WTC11 (cell line): Measurements from ENCODE around the gene ADK. TPM values are rescaled to one million over a fixed set of nuclear protein-coding genes. Genes with fewer than 3 reads are reported as not detected.

Experiments used
- ATAC-seq: fragments of 200-7000 bp; cut with Tn5 transposase; 2 replicates; pipeline ENCODE4 v1.10.0; 2021; ENCODE audit warnings: mild to moderate bottlenecking, moderate library complexity
- CTCF ChIA-PET: fragments of 300-600 bp; sonication (Branson Sonifier 250); formaldehyde crosslinking; loops from one replicate; lab custom pipeline; 2021; ENCODE audit warnings: antibody characterized with exemption; lab: Charles Lee
- POLR2A ChIA-PET: fragments of 350-600 bp; sonication (Branson Sonifier 250); formaldehyde crosslinking; loops from one replicate; lab custom pipeline; 2021; ENCODE audit warnings: antibody characterized with exemption; lab: Charles Lee
- DNase-seq: peaks from one replicate; pipeline ENCODE4 v3.0.0; 2021; ENCODE audit warnings: low spot score
- H3K27ac Mint-ChIP-seq: 2 replicates; pipeline ENCODE4 v1.8.0; 2021; ENCODE audit warnings: mixed read lengths
- H3K27me3 Mint-ChIP-seq: 2 replicates; pipeline ENCODE4 v1.8.0; 2021; ENCODE audit warnings: low read depth, mild to moderate bottlenecking, moderate library complexity, mixed read lengths
- H3K36me3 Mint-ChIP-seq: 2 replicates; pipeline ENCODE4 v1.8.0; 2021; ENCODE audit warnings: mixed read lengths
- H3K4me1 Mint-ChIP-seq: 2 replicates; pipeline ENCODE4 v1.8.0; 2022; ENCODE audit warnings: mixed read lengths
- H3K4me3 Mint-ChIP-seq: 2 replicates; pipeline ENCODE4 v1.8.0; 2021; ENCODE audit warnings: mild to moderate bottlenecking, moderate library complexity, mixed read lengths
- H3K9me3 Mint-ChIP-seq: 2 replicates; pipeline ENCODE4 v1.8.0; 2021; ENCODE audit warnings: mixed read lengths
- ATF1 ChIP-seq: sonication (generic); formaldehyde crosslinking; IDR thresholded peaks from 2 replicates; pipeline ENCODE4 v1.8.1; 2023; ENCODE audit warnings: mild to moderate bottlenecking, moderate library complexity, missing genetic modification reagents
- CDX4 ChIP-seq: fragments of 250-450 bp; sonication (Bioruptor Pico); IDR thresholded peaks from 2 replicates; pipeline ENCODE4 v1.9.0; 2021; ENCODE audit warnings: moderate library complexity, mild to moderate bottlenecking, inconsistent platforms, borderline replicate concordance
- ETV6 ChIP-seq: sonication (generic); formaldehyde crosslinking; IDR thresholded peaks from 2 replicates; pipeline ENCODE4 v1.8.1; 2022; ENCODE audit warnings: mild to moderate bottlenecking, missing genetic modification reagents
- FOXJ3 ChIP-seq: sonication (generic); formaldehyde crosslinking; IDR thresholded peaks from 2 replicates; pipeline ENCODE4 v1.9.0; 2021; ENCODE audit warnings: missing genetic modification reagents, mild to moderate bottlenecking, borderline replicate concordance
- KAT7 ChIP-seq: sonication (generic); formaldehyde crosslinking; IDR thresholded peaks from 2 replicates; pipeline ENCODE4 v1.8.1; 2023; ENCODE audit warnings: missing genetic modification reagents, mild to moderate bottlenecking, borderline replicate concordance
- MYBL2 ChIP-seq: sonication (generic); formaldehyde crosslinking; IDR thresholded peaks from 2 replicates; pipeline ENCODE4 v1.8.1; 2023; ENCODE audit warnings: mild to moderate bottlenecking, moderate library complexity, missing genetic modification reagents
- NR1H2 ChIP-seq: sonication (generic); formaldehyde crosslinking; IDR thresholded peaks from 2 replicates; pipeline ENCODE4 v1.9.0; 2021; ENCODE audit warnings: mild to moderate bottlenecking, moderate library complexity, missing genetic modification reagents
- OVOL2 ChIP-seq: fragments of 250-450 bp; sonication (Bioruptor Pico); IDR thresholded peaks from 2 replicates; pipeline ENCODE4 v1.9.0; 2021; ENCODE audit warnings: mild to moderate bottlenecking, borderline replicate concordance
- RORB ChIP-seq: fragments of 250-450 bp; sonication (Bioruptor Pico); IDR thresholded peaks from 2 replicates; pipeline ENCODE4 v1.9.0; 2021; ENCODE audit warnings: mild to moderate bottlenecking
- SP1 ChIP-seq: sonication (generic); formaldehyde crosslinking; conservative IDR thresholded peaks from 2 replicates; pipeline ENCODE4 v1.8.1; 2022; ENCODE audit warnings: missing genetic modification reagents
- USF1 ChIP-seq: sonication (generic); formaldehyde crosslinking; IDR thresholded peaks from 2 replicates; pipeline ENCODE4 v1.8.0; 2022; ENCODE audit warnings: mild to moderate bottlenecking, missing genetic modification reagents
- ZBTB21 ChIP-seq: sonication (generic); formaldehyde crosslinking; IDR thresholded peaks from 2 replicates; pipeline ENCODE4 v1.8.1; 2023; ENCODE audit warnings: mild to moderate bottlenecking, missing genetic modification reagents, borderline replicate concordance
- ZMAT4 ChIP-seq: fragments of 250-450 bp; sonication (Bioruptor Pico); IDR thresholded peaks from 2 replicates; pipeline ENCODE4 v1.9.0; 2021; ENCODE audit warnings: mild to moderate bottlenecking
- ZNF317 ChIP-seq: sonication (generic); formaldehyde crosslinking; IDR thresholded peaks from 2 replicates; pipeline ENCODE4 v1.8.1; 2023; ENCODE audit warnings: low read depth, mild to moderate bottlenecking, moderate library complexity, missing genetic modification reagents, borderline replicate concordance
- ZNF416 ChIP-seq: fragments of 250-450 bp; sonication (Bioruptor Pico); IDR thresholded peaks from 2 replicates; pipeline ENCODE4 v1.9.0; 2021; ENCODE audit warnings: mild to moderate bottlenecking, inconsistent platforms
- ZNF423 ChIP-seq: fragments of 250-450 bp; sonication (Bioruptor Pico); IDR thresholded peaks from 2 replicates; pipeline ENCODE4 v2.1.2; 2022; ENCODE audit warnings: mild to moderate bottlenecking, moderate library complexity
- total RNA-seq: library from RNA; stranded (reverse); gene quantifications from 3 replicates; pipeline ENCODE4 v1.2.3, GENCODE V29; 2021
- TF ChIP-seq, protein P1 (sequence below): fragments of 250-450 bp; sonication (Bioruptor Pico); IDR thresholded peaks from 2 replicates; pipeline ENCODE4 v1.9.0; 2021; ENCODE audit warnings: mild to moderate bottlenecking, borderline replicate concordance
- TF ChIP-seq, protein P2 (sequence below): fragments of 250-450 bp; sonication (Bioruptor Pico); IDR thresholded peaks from 2 replicates; pipeline ENCODE4 v1.8.0; 2021; ENCODE audit warnings: mild to moderate bottlenecking
- TF ChIP-seq, protein P3 (sequence below): sonication (generic); formaldehyde crosslinking; IDR thresholded peaks from 2 replicates; pipeline ENCODE4 v1.8.1; 2023; ENCODE audit warnings: mild to moderate bottlenecking, missing genetic modification reagents

ADK gene
- total RNA-seq, 1 experiment from 2014 or later: 32.7 TPM

DNA sequence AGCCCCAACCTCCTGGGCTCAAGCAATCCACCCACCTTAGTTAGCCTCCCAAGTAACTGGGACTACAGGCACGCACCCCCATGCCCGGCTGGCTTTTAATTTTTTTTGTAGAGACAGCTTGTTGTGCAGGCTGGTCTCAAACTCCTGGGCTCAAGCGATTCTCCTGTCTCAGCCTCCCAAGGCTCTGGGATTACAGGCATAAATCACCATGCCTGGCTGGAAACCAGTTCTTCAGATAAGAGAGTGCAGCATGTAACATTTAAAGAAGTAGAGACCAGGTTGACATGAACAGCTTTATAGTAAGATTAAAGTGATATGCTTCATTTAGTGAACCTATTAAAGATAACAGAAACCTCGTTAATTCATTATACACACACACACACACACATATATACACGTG, 507.5 kb downstream of the ADK start:
- CTCF ChIA-PET: no interaction called here
- TF ChIP-seq KAT7 (CRISPR knock-in tag): no peak
- no peak for TF ChIP-seq ZNF317
- no peak for TF ChIP-seq ZNF416 (CRISPR knock-in tag)
- no peak for TF ChIP-seq FOXJ3 (CRISPR knock-in tag)
- no peak for TF ChIP-seq ETV6 (CRISPR knock-in tag)
- no peak for TF ChIP-seq OVOL2 (CRISPR knock-in tag)
- no peak for TF ChIP-seq USF1 (CRISPR knock-in tag)
- TF ChIP-seq MYBL2: no peak
- TF ChIP-seq, protein P1, sequence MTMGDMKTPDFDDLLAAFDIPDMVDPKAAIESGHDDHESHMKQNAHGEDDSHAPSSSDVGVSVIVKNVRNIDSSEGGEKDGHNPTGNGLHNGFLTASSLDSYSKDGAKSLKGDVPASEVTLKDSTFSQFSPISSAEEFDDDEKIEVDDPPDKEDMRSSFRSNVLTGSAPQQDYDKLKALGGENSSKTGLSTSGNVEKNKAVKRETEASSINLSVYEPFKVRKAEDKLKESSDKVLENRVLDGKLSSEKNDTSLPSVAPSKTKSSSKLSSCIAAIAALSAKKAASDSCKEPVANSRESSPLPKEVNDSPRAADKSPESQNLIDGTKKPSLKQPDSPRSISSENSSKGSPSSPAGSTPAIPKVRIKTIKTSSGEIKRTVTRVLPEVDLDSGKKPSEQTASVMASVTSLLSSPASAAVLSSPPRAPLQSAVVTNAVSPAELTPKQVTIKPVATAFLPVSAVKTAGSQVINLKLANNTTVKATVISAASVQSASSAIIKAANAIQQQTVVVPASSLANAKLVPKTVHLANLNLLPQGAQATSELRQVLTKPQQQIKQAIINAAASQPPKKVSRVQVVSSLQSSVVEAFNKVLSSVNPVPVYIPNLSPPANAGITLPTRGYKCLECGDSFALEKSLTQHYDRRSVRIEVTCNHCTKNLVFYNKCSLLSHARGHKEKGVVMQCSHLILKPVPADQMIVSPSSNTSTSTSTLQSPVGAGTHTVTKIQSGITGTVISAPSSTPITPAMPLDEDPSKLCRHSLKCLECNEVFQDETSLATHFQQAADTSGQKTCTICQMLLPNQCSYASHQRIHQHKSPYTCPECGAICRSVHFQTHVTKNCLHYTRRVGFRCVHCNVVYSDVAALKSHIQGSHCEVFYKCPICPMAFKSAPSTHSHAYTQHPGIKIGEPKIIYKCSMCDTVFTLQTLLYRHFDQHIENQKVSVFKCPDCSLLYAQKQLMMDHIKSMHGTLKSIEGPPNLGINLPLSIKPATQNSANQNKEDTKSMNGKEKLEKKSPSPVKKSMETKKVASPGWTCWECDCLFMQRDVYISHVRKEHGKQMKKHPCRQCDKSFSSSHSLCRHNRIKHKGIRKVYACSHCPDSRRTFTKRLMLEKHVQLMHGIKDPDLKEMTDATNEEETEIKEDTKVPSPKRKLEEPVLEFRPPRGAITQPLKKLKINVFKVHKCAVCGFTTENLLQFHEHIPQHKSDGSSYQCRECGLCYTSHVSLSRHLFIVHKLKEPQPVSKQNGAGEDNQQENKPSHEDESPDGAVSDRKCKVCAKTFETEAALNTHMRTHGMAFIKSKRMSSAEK (CRISPR knock-in tag): no peak
- TF ChIP-seq ZMAT4 (CRISPR knock-in tag): no peak
- TF ChIP-seq, protein P2, sequence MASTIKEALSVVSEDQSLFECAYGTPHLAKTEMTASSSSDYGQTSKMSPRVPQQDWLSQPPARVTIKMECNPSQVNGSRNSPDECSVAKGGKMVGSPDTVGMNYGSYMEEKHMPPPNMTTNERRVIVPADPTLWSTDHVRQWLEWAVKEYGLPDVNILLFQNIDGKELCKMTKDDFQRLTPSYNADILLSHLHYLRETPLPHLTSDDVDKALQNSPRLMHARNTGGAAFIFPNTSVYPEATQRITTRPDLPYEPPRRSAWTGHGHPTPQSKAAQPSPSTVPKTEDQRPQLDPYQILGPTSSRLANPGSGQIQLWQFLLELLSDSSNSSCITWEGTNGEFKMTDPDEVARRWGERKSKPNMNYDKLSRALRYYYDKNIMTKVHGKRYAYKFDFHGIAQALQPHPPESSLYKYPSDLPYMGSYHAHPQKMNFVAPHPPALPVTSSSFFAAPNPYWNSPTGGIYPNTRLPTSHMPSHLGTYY (CRISPR knock-in tag): no peak
- no peak for TF ChIP-seq RORB (CRISPR knock-in tag)
- no peak for TF ChIP-seq ZNF423 (CRISPR knock-in tag)
- TF ChIP-seq CDX4 (CRISPR knock-in tag): no peak
- TF ChIP-seq NR1H2: no peak
- TF ChIP-seq, protein P3, sequence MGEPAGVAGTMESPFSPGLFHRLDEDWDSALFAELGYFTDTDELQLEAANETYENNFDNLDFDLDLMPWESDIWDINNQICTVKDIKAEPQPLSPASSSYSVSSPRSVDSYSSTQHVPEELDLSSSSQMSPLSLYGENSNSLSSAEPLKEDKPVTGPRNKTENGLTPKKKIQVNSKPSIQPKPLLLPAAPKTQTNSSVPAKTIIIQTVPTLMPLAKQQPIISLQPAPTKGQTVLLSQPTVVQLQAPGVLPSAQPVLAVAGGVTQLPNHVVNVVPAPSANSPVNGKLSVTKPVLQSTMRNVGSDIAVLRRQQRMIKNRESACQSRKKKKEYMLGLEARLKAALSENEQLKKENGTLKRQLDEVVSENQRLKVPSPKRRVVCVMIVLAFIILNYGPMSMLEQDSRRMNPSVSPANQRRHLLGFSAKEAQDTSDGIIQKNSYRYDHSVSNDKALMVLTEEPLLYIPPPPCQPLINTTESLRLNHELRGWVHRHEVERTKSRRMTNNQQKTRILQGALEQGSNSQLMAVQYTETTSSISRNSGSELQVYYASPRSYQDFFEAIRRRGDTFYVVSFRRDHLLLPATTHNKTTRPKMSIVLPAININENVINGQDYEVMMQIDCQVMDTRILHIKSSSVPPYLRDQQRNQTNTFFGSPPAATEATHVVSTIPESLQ (CRISPR knock-in tag): no peak
- TF ChIP-seq ATF1 (CRISPR knock-in tag): no peak
- no peak for TF ChIP-seq SP1 (CRISPR knock-in tag)
- TF ChIP-seq ZBTB21 (CRISPR knock-in tag): no peak
- TF ChIP-seq, all 79 proteins: peak for 0
- Mint-ChIP-seq H3K9me3 (peaks cover 4% of the 10 kb centered on the region; the same call in 1 of the 2 replicates), H3K27ac (no peak overlapping the region), H3K27me3 (no peaks in the 10 kb centered on the region), H3K36me3 (0 out of 2 replicates have a peak, but pooled peaks cover 3% of the 10 kb centered on the region), H3K4me1 (no peaks in the 10 kb centered on the region), H3K4me3 (no peak overlapping the region)
- DNase-seq (no peak), ATAC-seq (no peak)
- POLR2A ChIA-PET: no interaction called here
